GM12873 (cell line): ENCODE data around the gene BMAL1.
A peak's percentile ranks its signal among the peaks of the same experiment; 100 is the strongest.

Experiments
- CTCF ChIP-seq: IDR thresholded peaks from 2 replicates; pipeline ENCODE4 v1.5.1; 2012; ENCODE audit warnings: low read depth, mild to moderate bottlenecking, moderate library complexity, low read length, control low read depth; ENCODE audit not compliant: insufficient read depth; ENCODE audit errors: missing control alignments

Gene BMAL1

GRCh38 chr11:13338427-13339069 lies 61.0 kb downstream of the BMAL1 start:
- TF ChIP-seq CTCF = no peak

- no peak for TF ChIP-seq CTCF
Observed at GRCh38 chr11:13339195-13340153, 61.9 kb downstream of the BMAL1 start.

GRCh38 chr11:13341026-13341425 lies 63.4 kb downstream of the BMAL1 start:
- TF ChIP-seq CTCF = no peak

- no peak for TF ChIP-seq CTCF
Observed at GRCh38 chr11:13343067-13343466, 65.5 kb downstream of the BMAL1 start.

GRCh38 chr11:13343931-13344717 lies 66.5 kb downstream of the BMAL1 start:
- TF ChIP-seq CTCF = peak; percentile 85

- peak; percentile 11 for TF ChIP-seq CTCF
Observed at GRCh38 chr11:13344818-13345217, 67.2 kb downstream of the BMAL1 start.

- peak; percentile 9 for TF ChIP-seq CTCF
Observed at GRCh38 chr11:13346470-13346869, 68.9 kb downstream of the BMAL1 start.
